GM23248 (cell line): ENCODE data around the gene R3HDM2. TPM values are rescaled to one million over a fixed set of nuclear protein-coding genes. Genes with fewer than 3 reads are reported as not detected.

Experiments
- DNase-seq: peaks from one replicate; pipeline ENCODE4 v3.0.0-alpha.2; 2015
- H2AFZ ChIP-seq: fragments of 200-600 bp; sonication (generic); 2 replicates; pipeline ENCODE4 v1.6.1; 2016; ENCODE audit warnings: antibody characterized with exemption
- H3F3A ChIP-seq: fragments of 200-600 bp; sonication (generic); 2 replicates; pipeline ENCODE4 v1.6.1; 2016; ENCODE audit warnings: mild to moderate bottlenecking, antibody characterized with exemption, mixed run types; ENCODE audit not compliant: insufficient read depth
- H3K27ac ChIP-seq: fragments of 200-600 bp; sonication (generic); 2 replicates; pipeline ENCODE4 v1.5.1; 2016; ENCODE audit warnings: mild to moderate bottlenecking
- H3K27me3 ChIP-seq: fragments of 200-600 bp; sonication (generic); replicated peaks from 2 replicates; pipeline ENCODE4 v1.6.1; 2016; ENCODE audit warnings: mild to moderate bottlenecking; ENCODE audit not compliant: insufficient read depth
- H3K36me3 ChIP-seq: fragments of 200-600 bp; sonication (generic); 2 replicates; pipeline ENCODE4 v1.6.1; 2016; ENCODE audit warnings: low read depth, mild to moderate bottlenecking
- H3K4me1 ChIP-seq: fragments of 200-600 bp; sonication (generic); 2 replicates; pipeline ENCODE4 v1.6.1; 2016; ENCODE audit warnings: mild to moderate bottlenecking; ENCODE audit not compliant: insufficient read depth
- H3K4me2 ChIP-seq: fragments of 200-600 bp; sonication (generic); one replicate; pipeline ENCODE4 v1.6.1; 2016; ENCODE audit warnings: mild to moderate bottlenecking; ENCODE audit not compliant: unreplicated experiment
- H3K4me3 ChIP-seq: fragments of 200-600 bp; sonication (generic); 2 replicates; pipeline ENCODE4 v1.5.1; 2016; ENCODE audit warnings: mild to moderate bottlenecking
- H3K79me2 ChIP-seq: fragments of 200-600 bp; sonication (generic); 2 replicates; pipeline ENCODE4 v1.6.1; 2016; ENCODE audit warnings: mild to moderate bottlenecking; ENCODE audit not compliant: insufficient read depth
- H3K9ac ChIP-seq: fragments of 200-600 bp; sonication (generic); 2 replicates; pipeline ENCODE4 v1.6.1; 2016; ENCODE audit warnings: mild to moderate bottlenecking
- H3K9me2 ChIP-seq: fragments of 200-600 bp; sonication (generic); 2 replicates; pipeline ENCODE4 v1.6.1; 2016; ENCODE audit warnings: mixed run types, mild to moderate bottlenecking, moderate library complexity; ENCODE audit not compliant: insufficient read depth
- H3K9me3 ChIP-seq: fragments of 200-600 bp; sonication (generic); one replicate; pipeline ENCODE4 v1.6.1; 2017; ENCODE audit warnings: low read depth
- H4K20me1 ChIP-seq: fragments of 200-600 bp; sonication (generic); 2 replicates; pipeline ENCODE4 v1.6.0; 2016; ENCODE audit not compliant: insufficient read depth
- EZH2 ChIP-seq: fragments of 200-600 bp; sonication (generic); IDR thresholded peaks from 2 replicates; pipeline ENCODE4 v1.6.1; 2018; ENCODE audit warnings: antibody characterized with exemption, mild to moderate bottlenecking; ENCODE audit not compliant: insufficient read depth, poor library complexity, severe bottlenecking
- EZH2phosphoT487 ChIP-seq: fragments of 200-600 bp; sonication (generic); IDR thresholded peaks from 2 replicates; pipeline ENCODE4 v1.6.1; 2018; ENCODE audit warnings: antibody characterized with exemption, moderate library complexity, mild to moderate bottlenecking, low read depth; ENCODE audit not compliant: insufficient read depth
- WGBS, 2 experiments: methylation state at CpG; one replicate each; pipeline ENCODE4 v1.1.6; 2015 to 2017; ENCODE audit warnings: low lambda C conversion rate in 2 of 2, low coverage in 1 of 2; ENCODE audit errors: missing lambda C conversion rate in 2 of 2; 5-methylcytosine and 5-hydroxymethylcytosine counted together
- in situ Hi-C: fragments of 300-500 bp; cut with MboI; formaldehyde crosslinking; loops from 2 replicates; pipeline ENCODE4 v1.15.0; 2020
- polyA plus RNA-seq: library from polyadenylated mRNA; unstranded; fragments of >200 nt; fragmentation: Nextera tagmentation; extraction: Ambion mirVana; gene quantifications from 2 replicates; pipeline ENCODE4 v1.2.1, GENCODE V29; 2016
- total RNA-seq: library from RNA; depleted of rRNA; stranded (reverse); fragments of >200 nt; shearing (Covaris generic); gene quantifications from 2 replicates; pipeline ENCODE4 v1.2.3, GENCODE V29; 2014

The R3HDM2 gene
- total and polyA plus RNA-seq, 2 experiments from 2014 or later = 16.9 to 17.0 TPM

DNA sequence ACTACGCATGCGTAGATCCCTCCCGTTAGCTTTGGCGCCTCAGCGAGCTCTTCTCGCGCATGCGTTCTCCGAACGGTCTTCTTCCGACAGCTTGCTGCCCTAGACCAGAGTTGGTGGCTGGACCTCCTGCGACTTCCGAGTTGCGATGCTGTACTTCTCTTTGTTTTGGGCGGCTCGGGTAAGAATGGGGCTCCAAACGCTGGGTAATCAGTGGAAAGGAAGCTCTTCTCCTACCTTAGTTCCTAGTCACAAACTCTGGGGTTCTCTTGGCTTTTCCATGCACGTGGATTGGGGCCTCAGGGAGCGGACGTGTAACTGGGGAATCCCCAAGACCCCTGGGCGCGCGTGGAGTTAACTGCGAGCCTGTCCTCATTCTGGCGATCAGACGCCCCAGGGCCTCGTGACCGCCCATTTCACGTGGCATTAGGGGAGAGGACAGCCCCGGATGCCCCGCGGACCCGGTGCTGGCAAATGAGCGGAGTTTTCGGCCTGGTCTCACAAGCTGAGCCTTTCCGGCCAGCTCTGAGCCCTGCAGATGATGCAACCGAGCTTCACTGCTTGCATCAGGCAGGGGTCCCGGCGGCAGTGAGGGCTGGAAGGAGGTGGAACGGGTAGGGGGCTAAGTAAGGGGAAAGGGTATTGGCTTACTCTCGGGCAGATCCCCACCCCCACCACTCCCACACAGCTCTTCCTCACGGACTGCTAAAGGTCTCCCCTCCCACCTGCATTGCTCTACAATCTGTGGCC is 201.0 kb downstream of the R3HDM2 start, which contains the start of gene SHMT2:
TSS of gene SHMT2 (plus strand) at position 78 of the 747 bp plus-strand sequence. CDS start at position 146, 68 bp downstream.
- TF ChIP-seq EZH2 (no peak), EZH2phosphoT487 (no peak)
- Histone ChIP-seq H4K20me1 (no peaks in the 10 kb centered on the region), H3K9ac (peak within 1 kb of the TSS; percentile 99), H3K36me3 (peaks cover 29% of the 10 kb centered on the region), H2AFZ (peak within 1 kb of the TSS; percentile 81), H3K4me1 (peaks cover 17% of the 10 kb centered on the region), H3K4me3 (peak within 1 kb of the TSS; percentile 84), H3K9me2 (no peaks in the 10 kb centered on the region), H3K4me2 (peak within 1 kb of the TSS; percentile 100), H3K79me2 (peaks cover 42% of the 10 kb centered on the region), H3K9me3 (no peaks in the 10 kb centered on the region), H3K27ac (peak within 1 kb of the TSS; percentile 99), H3F3A (peaks cover 28% of the 10 kb centered on the region), H3K27me3 (no peaks in the 10 kb centered on the region)
- WGBS, 2 experiments = 0 to 1% methylated on average over 38 to 40 of the region's 42 CpGs
- DNase-seq = peak; percentile 97
- in situ Hi-C loops = no loop called here

GRCh38 chr12:57229046-57229633 is 201.7 kb downstream of the R3HDM2 start:
- peaks cover 22% of the 10 kb centered on the region for H3F3A ChIP-seq
- peak overlapping the region; percentile 99 for H3K27ac ChIP-seq
- peak overlapping the region; percentile 100 for H3K4me2 ChIP-seq
- DNase-seq = peak; percentile 51
- peak overlapping the region; percentile 81 for H2AFZ ChIP-seq
- H3K27me3 ChIP-seq = no peaks in the 10 kb centered on the region
- H3K79me2 ChIP-seq = peaks cover 42% of the 10 kb centered on the region
- H3K4me1 ChIP-seq = peaks cover 17% of the 10 kb centered on the region
- no peak for TF ChIP-seq EZH2phosphoT487
- no peak for TF ChIP-seq EZH2
- peak overlapping the region; percentile 84 for H3K4me3 ChIP-seq
- H3K9ac ChIP-seq = peak overlapping the region; percentile 99
- peaks cover 23% of the 10 kb centered on the region for H3K36me3 ChIP-seq
- no peaks in the 10 kb centered on the region for H4K20me1 ChIP-seq
- no peaks in the 10 kb centered on the region for H3K9me3 ChIP-seq
- no peaks in the 10 kb centered on the region for H3K9me2 ChIP-seq
- in situ Hi-C loops = no loop called here
- 9 to 13% methylated on average over 9 of the region's 9 CpGs for WGBS, 2 experiments

- DNase-seq = peak; percentile 56
- no peak overlapping the region for H3K4me2 ChIP-seq
- in situ Hi-C loops = no loop called here
- H2AFZ ChIP-seq = no peak overlapping the region
- H3K27me3 ChIP-seq = no peaks in the 10 kb centered on the region
- peaks cover 9% of the 10 kb centered on the region for H3K36me3 ChIP-seq
- H3K9me3 ChIP-seq = no peaks in the 10 kb centered on the region
- peaks cover 35% of the 10 kb centered on the region for H3K79me2 ChIP-seq
- no peak overlapping the region for H3K4me3 ChIP-seq
- peaks cover 7% of the 10 kb centered on the region for H3F3A ChIP-seq
- WGBS, 2 experiments = 78 to 89% methylated on average over 7 to 8 of the region's 8 CpGs
- no peak overlapping the region for H3K27ac ChIP-seq
- peaks cover 17% of the 10 kb centered on the region for H3K4me1 ChIP-seq
- no peaks in the 10 kb centered on the region for H4K20me1 ChIP-seq
- H3K9me2 ChIP-seq = no peaks in the 10 kb centered on the region
- TF ChIP-seq EZH2phosphoT487 = no peak
- TF ChIP-seq EZH2 = no peak
- H3K9ac ChIP-seq = no peak overlapping the region
These were observed 203.3 kb downstream of the R3HDM2 start for GRCh38 chr12:57227315-57228115.
